Trophoblast cell (in vitro differentiated cells and primary cell): ENCODE results near the gene APP.
A peak's percentile ranks its signal among the peaks of the same experiment; 100 is the strongest.

Experiments used
- DNase-seq, 2 donors: peaks; one replicate each; pipeline ENCODE4 v3.0.0-alpha.2; 2016
- H2AFZ ChIP-seq: 2 replicates; pipeline ENCODE4 v1.6.1; 2013; ENCODE audit warnings: low read length, moderate library complexity, mild to moderate bottlenecking; ENCODE audit not compliant: insufficient read depth, poor library complexity
- H2AK5ac ChIP-seq: 2 replicates; pipeline ENCODE4 v1.6.1; 2013; ENCODE audit warnings: mild to moderate bottlenecking, low read length
- H2BK120ac ChIP-seq: 2 replicates; pipeline ENCODE4 v1.6.1; 2013; ENCODE audit warnings: low read length, mild to moderate bottlenecking, moderate library complexity; ENCODE audit not compliant: insufficient read depth, poor library complexity
- H2BK12ac ChIP-seq: 2 replicates; pipeline ENCODE4 v1.6.1; 2013; ENCODE audit warnings: mild to moderate bottlenecking, low read length, moderate library complexity
- H2BK5ac ChIP-seq: 2 replicates; pipeline ENCODE4 v1.6.1; 2013; ENCODE audit warnings: low read length, low read depth, moderate library complexity, mild to moderate bottlenecking; ENCODE audit not compliant: poor library complexity
- H3K14ac ChIP-seq: 2 replicates; pipeline ENCODE4 v1.6.1; 2013; ENCODE audit warnings: mild to moderate bottlenecking, low read length
- H3K18ac ChIP-seq: 2 replicates; pipeline ENCODE4 v1.6.1; 2013; ENCODE audit warnings: mild to moderate bottlenecking, low read length
- H3K23ac ChIP-seq: 2 replicates; pipeline ENCODE4 v1.6.1; 2013; ENCODE audit warnings: low read length
- H3K27ac ChIP-seq: 2 replicates; pipeline ENCODE4 v1.5.1; 2013; ENCODE audit warnings: low read depth, mild to moderate bottlenecking, inconsistent platforms, low read length, moderate library complexity
- H3K27me3 ChIP-seq: 2 replicates; pipeline ENCODE4 v1.6.1; 2013; ENCODE audit warnings: inconsistent platforms, mild to moderate bottlenecking, low read length, moderate library complexity; ENCODE audit not compliant: insufficient read depth
- H3K36me3 ChIP-seq, 2 experiments: 1 replicate in 1 of 2; 2 replicates in 1 of 2; pipeline ENCODE4 v1.6.1; 2013; ENCODE audit warnings: low read length in 2 of 2, mild to moderate bottlenecking in 2 of 2, moderate library complexity in 1 of 2; ENCODE audit not compliant: insufficient read depth in 2 of 2, control insufficient read depth in 1 of 2
- H3K4ac ChIP-seq: 2 replicates; pipeline ENCODE4 v1.6.1; 2013; ENCODE audit warnings: low read depth, mild to moderate bottlenecking, low read length, moderate library complexity
- H3K4me1 ChIP-seq, 2 experiments: 1 replicate in 1 of 2; 2 replicates in 1 of 2; pipeline ENCODE4 v1.6.1; 2013; ENCODE audit warnings: low read length in 2 of 2, mild to moderate bottlenecking in 2 of 2, moderate library complexity in 1 of 2; ENCODE audit not compliant: insufficient read depth in 2 of 2, control insufficient read depth in 1 of 2
- H3K4me2 ChIP-seq: 2 replicates; pipeline ENCODE4 v1.6.1; 2013; ENCODE audit warnings: inconsistent platforms, mild to moderate bottlenecking, low read length, moderate library complexity
- H3K4me3 ChIP-seq: 2 replicates; pipeline ENCODE4 v1.5.1; 2013; ENCODE audit warnings: mild to moderate bottlenecking, low read depth, low read length, inconsistent platforms
- H3K79me1 ChIP-seq: one replicate; pipeline ENCODE4 v1.6.1; 2013; ENCODE audit warnings: low read length
- H3K79me2 ChIP-seq: 2 replicates; pipeline ENCODE4 v1.6.1; 2013; ENCODE audit warnings: low read length, mild to moderate bottlenecking; ENCODE audit not compliant: control insufficient read depth, insufficient read depth, poor library complexity
- H3K9ac ChIP-seq: 2 replicates; pipeline ENCODE4 v1.6.1; 2013; ENCODE audit warnings: mild to moderate bottlenecking, low read length
- H3K9me3 ChIP-seq: 2 replicates; pipeline ENCODE4 v1.6.1; 2013; ENCODE audit warnings: low read depth, mild to moderate bottlenecking, control low read depth, inconsistent platforms, low read length; ENCODE audit not compliant: insufficient read depth
- H4K12ac ChIP-seq: 2 replicates; pipeline ENCODE4 v1.6.1; 2013; ENCODE audit warnings: low read depth, mild to moderate bottlenecking, low read length, moderate library complexity
- H4K8ac ChIP-seq: 2 replicates; pipeline ENCODE4 v1.6.1; 2013; ENCODE audit warnings: low read depth, mild to moderate bottlenecking, low read length, moderate library complexity
- H4K91ac ChIP-seq: one replicate; pipeline ENCODE4 v1.6.1; 2013; ENCODE audit warnings: low read depth, mild to moderate bottlenecking, low read length, moderate library complexity
- WGBS: extraction: QIAGEN DNeasy Blood & Tissue Kit; methylation state at CpG from one replicate; pipeline ENCODE4 v1.1.7; 2013; ENCODE audit warnings: missing lambda C conversion rate; ENCODE audit not compliant: insufficient read length, insufficient coverage; ENCODE audit errors: extremely low coverage; 5-methylcytosine and 5-hydroxymethylcytosine counted together

Gene APP

DNA sequence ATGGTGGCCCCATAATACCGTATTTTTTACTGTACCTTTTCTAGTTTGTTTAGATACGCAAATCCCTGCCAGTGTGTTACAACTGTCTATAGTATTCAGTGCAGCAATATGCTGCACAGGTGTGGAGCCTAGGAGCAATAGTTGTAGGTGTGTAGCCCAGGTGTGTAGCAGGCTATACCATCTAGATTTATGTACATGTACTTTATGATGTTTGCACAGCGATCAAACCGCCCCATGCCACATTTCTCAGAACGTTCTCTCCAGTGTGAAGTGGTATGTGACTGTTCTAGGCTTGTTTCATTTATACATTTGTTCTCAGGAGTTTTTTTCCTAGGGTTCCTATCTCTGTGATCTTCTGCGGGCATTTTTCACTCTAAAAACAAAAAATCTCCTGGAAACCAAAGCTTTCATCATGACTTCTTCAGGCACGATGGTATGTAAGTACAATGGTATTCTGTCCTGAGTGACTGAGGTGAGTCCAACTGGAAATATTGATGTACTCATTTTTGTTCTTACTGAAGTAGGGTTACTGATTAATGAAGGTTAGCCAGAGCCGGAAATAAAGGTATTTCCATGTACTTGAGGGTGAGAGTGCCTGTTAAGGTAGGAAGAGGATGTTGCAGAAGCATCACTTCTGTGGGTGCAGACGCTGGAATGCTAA lies 282.8 kb downstream of the APP start:
- Histone ChIP-seq H2AK5ac (no peak overlapping the region), H2AFZ (no peak overlapping the region), H3K4me1 (peaks cover 0 to 2% of the 10 kb centered on the region in 2 experiments), H3K23ac (no peak overlapping the region), H3K79me2 (no peaks in the 10 kb centered on the region), H3K9ac (no peak overlapping the region), H3K79me1 (no peaks in the 10 kb centered on the region), H3K18ac (no peak overlapping the region), H2BK120ac (no peak overlapping the region), H2BK12ac (no peak overlapping the region), H3K4ac (no peak overlapping the region), H3K4me2 (no peak overlapping the region), H3K27ac (no peak overlapping the region), H4K8ac (no peak overlapping the region), H3K4me3 (no peak overlapping the region), H4K12ac (no peak overlapping the region), H3K9me3 (peaks cover under 1% of the 10 kb centered on the region), H3K36me3 (peaks cover 4 to 25% of the 10 kb centered on the region in 2 experiments), H4K91ac (no peak overlapping the region), H2BK5ac (no peak overlapping the region), H3K14ac (no peak overlapping the region), H3K27me3 (no peaks in the 10 kb centered on the region)
- DNase-seq, result peak; percentile 35 to 95
- WGBS, result no CpG with 5 or more reads among the region's 9 CpGs

DNA sequence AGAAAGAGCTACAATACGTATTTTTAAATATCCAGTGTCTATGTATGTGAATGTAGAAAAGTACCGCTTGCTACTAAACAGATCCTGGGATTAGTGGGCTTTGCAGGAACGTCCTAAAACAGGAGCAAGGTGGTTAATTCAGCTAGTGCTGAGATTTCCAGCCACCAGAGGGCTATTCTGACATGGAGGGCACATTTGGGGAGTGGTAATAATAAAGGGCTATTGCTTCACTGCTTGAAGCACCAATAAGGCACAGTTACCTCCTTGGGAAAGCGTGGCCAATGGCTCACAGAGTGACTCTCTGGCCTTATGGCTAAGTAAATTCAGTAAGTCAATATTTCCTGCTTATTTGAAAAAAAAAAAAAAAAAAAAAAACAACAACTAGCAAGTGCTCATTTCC lies 283.4 kb downstream of the APP start:
- Histone ChIP-seq H3K4ac (no peak overlapping the region), H2BK5ac (no peak overlapping the region), H3K27ac (no peak overlapping the region), H3K9me3 (peaks cover 2% of the 10 kb centered on the region), H3K4me1 (peaks cover 0 to 2% of the 10 kb centered on the region in 2 experiments), H3K4me3 (no peak overlapping the region), H2AFZ (no peak overlapping the region), H2AK5ac (no peak overlapping the region), H3K23ac (no peak overlapping the region), H3K4me2 (no peak overlapping the region), H2BK120ac (no peak overlapping the region), H2BK12ac (no peak overlapping the region), H3K79me1 (no peaks in the 10 kb centered on the region), H3K18ac (no peak overlapping the region), H3K36me3 (peaks cover 4 to 26% of the 10 kb centered on the region in 2 experiments), H3K14ac (no peak overlapping the region), H3K9ac (no peak overlapping the region), H3K79me2 (no peaks in the 10 kb centered on the region), H3K27me3 (no peaks in the 10 kb centered on the region), H4K12ac (no peak overlapping the region), H4K91ac (no peak overlapping the region), H4K8ac (no peak overlapping the region)
- no CpG with 5 or more reads among the region's 4 CpGs for WGBS
- no peak for DNase-seq

DNA sequence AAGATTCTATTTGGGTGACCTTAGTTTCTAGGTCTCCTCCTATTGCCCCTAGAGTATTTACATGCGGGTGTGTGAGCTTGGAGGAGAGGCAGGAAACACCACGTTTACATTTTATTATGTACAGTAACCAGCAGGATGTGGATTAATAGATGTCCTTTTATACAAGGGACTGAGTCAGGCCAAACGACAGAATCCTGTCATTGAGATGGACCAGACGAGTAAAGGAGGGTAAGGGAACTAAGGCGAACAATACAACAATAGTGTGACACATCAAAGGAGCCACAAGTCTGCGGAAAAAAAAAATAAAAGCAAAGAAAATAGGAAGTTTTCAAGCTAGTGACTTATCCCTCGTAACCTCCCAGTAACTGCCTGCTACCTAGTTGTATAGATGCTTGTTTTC lies 284.7 kb downstream of the APP start:
- Histone ChIP-seq H3K4me1 (peaks cover 0 to 2% of the 10 kb centered on the region in 2 experiments), H3K79me2 (no peaks in the 10 kb centered on the region), H3K36me3 (peaks cover 6 to 24% of the 10 kb centered on the region in 2 experiments), H3K9ac (no peak overlapping the region), H4K12ac (no peak overlapping the region), H2BK120ac (no peak overlapping the region), H3K9me3 (peaks cover 2% of the 10 kb centered on the region), H2BK5ac (no peak overlapping the region), H4K8ac (no peak overlapping the region), H3K27ac (no peak overlapping the region), H3K4ac (no peak overlapping the region), H3K14ac (no peak overlapping the region), H3K79me1 (no peaks in the 10 kb centered on the region), H2AFZ (no peak overlapping the region), H2AK5ac (no peak overlapping the region), H3K4me3 (no peak overlapping the region), H4K91ac (no peak overlapping the region), H2BK12ac (no peak overlapping the region), H3K18ac (no peak overlapping the region), H3K4me2 (no peak overlapping the region), H3K27me3 (no peaks in the 10 kb centered on the region), H3K23ac (no peak overlapping the region)
- WGBS, result no CpG with 5 or more reads among the region's 7 CpGs
- no peak for DNase-seq

DNA sequence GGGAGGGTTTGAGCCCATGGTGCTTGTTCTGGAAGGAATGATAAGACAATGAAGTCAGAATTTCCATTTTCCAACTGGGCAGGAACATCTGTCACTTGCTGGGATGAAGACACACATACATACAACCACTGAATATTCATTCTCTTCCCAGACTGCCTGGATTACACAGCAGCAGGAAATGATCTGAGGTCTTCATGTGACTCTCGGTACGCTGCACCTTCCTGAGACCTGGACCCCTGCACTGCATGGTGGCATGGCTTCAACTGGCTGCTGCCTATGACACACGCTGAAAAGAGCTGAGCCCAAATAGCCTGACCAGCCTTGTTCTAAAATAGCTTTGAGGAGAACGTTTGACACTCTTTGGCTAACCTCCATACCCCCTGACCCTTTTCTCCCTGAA lies 285.2 kb downstream of the APP start:
- H3K4me2 ChIP-seq, result no peak overlapping the region
- no peak overlapping the region for H4K91ac ChIP-seq
- H2BK5ac ChIP-seq, result no peak overlapping the region
- H2BK12ac ChIP-seq, result no peak overlapping the region
- H3K23ac ChIP-seq, result no peak overlapping the region
- H3K36me3 ChIP-seq, result peaks cover 6 to 24% of the 10 kb centered on the region in 2 experiments
- H3K18ac ChIP-seq, result no peak overlapping the region
- no peaks in the 10 kb centered on the region for H3K79me2 ChIP-seq
- no peaks in the 10 kb centered on the region for H3K27me3 ChIP-seq
- no peak overlapping the region for H3K14ac ChIP-seq
- H3K4me3 ChIP-seq, result no peak overlapping the region
- no peak for DNase-seq
- no peak overlapping the region for H3K27ac ChIP-seq
- peaks cover 2% of the 10 kb centered on the region for H3K9me3 ChIP-seq
- H2AFZ ChIP-seq, result no peak overlapping the region
- H4K12ac ChIP-seq, result no peak overlapping the region
- H3K4me1 ChIP-seq, result peaks cover 0 to 2% of the 10 kb centered on the region in 2 experiments
- no peak overlapping the region for H4K8ac ChIP-seq
- WGBS, result no CpG with 5 or more reads among the region's 4 CpGs
- H3K9ac ChIP-seq, result no peak overlapping the region
- no peaks in the 10 kb centered on the region for H3K79me1 ChIP-seq
- H2BK120ac ChIP-seq, result no peak overlapping the region
- no peak overlapping the region for H3K4ac ChIP-seq
- no peak overlapping the region for H2AK5ac ChIP-seq
